Activated naive CD8-positive, alpha-beta T cell treated with anti-CD3 and anti-CD28 coated beads, Interleukin-2, amount 50 U/mL, for 24 hours (primary cell): ENCODE data around the gene PCMTD2.

Source experiments
- ATAC-seq: fragments of 150-1000 bp; cut with Tn5 transposase; one replicate; pipeline ENCODE4 v1.10.0; 2021
- DNase-seq: peaks from one replicate; pipeline ENCODE4 v3.0.0; 2021
- H3K27ac Mint-ChIP-seq: one replicate; pipeline ENCODE4 v1.8.0; 2021; ENCODE audit warnings: mild to moderate bottlenecking, mixed read lengths
- H3K27me3 Mint-ChIP-seq: one replicate; pipeline ENCODE4 v1.8.0; 2021; ENCODE audit warnings: mixed read lengths
- H3K36me3 Mint-ChIP-seq: one replicate; pipeline ENCODE4 v1.8.0; 2021; ENCODE audit warnings: low read depth, mixed read lengths
- H3K4me1 Mint-ChIP-seq: one replicate; pipeline ENCODE4 v1.8.0; 2021; ENCODE audit warnings: mixed read lengths
- H3K4me3 Mint-ChIP-seq: one replicate; pipeline ENCODE4 v1.8.0; 2021; ENCODE audit warnings: mild to moderate bottlenecking, moderate library complexity, mixed read lengths
- H3K9me3 Mint-ChIP-seq: one replicate; pipeline ENCODE4 v1.8.0; 2021; ENCODE audit warnings: mixed read lengths

The PCMTD2 gene

GRCh38 chr20:64255361-64256281, at the start of gene PCMTD2:
TSS of gene PCMTD2 (plus strand) at chr20:64255748. CDS start at chr20:64259966, 4,218 bp downstream.
- peaks cover 50% of the 10 kb centered on the region for H3K4me1 Mint-ChIP-seq
- H3K27ac Mint-ChIP-seq = peak within 1 kb of the TSS; percentile 98
- H3K27me3 Mint-ChIP-seq = peaks cover 2% of the 10 kb centered on the region
- H3K36me3 Mint-ChIP-seq = peaks cover 12% of the 10 kb centered on the region
- peak; percentile 85 for ATAC-seq
- H3K9me3 Mint-ChIP-seq = no peaks in the 10 kb centered on the region
- peak within 1 kb of the TSS; percentile 91 for H3K4me3 Mint-ChIP-seq
- DNase-seq = peak; percentile 84

- H3K27ac Mint-ChIP-seq = no peak overlapping the region
- no peak overlapping the region for H3K4me3 Mint-ChIP-seq
- H3K9me3 Mint-ChIP-seq = no peaks in the 10 kb centered on the region
- no peak for ATAC-seq
- no peak for DNase-seq
- H3K27me3 Mint-ChIP-seq = no peaks in the 10 kb centered on the region
- no peaks in the 10 kb centered on the region for H3K4me1 Mint-ChIP-seq
- no peaks in the 10 kb centered on the region for H3K36me3 Mint-ChIP-seq
These were observed 48.9 kb upstream of the PCMTD2 start for GRCh38 chr20:64206614-64207013.

- H3K4me1 Mint-ChIP-seq = no peaks in the 10 kb centered on the region
- H3K27me3 Mint-ChIP-seq = no peaks in the 10 kb centered on the region
- no peaks in the 10 kb centered on the region for H3K9me3 Mint-ChIP-seq
- H3K36me3 Mint-ChIP-seq = no peaks in the 10 kb centered on the region
- no peak overlapping the region for H3K4me3 Mint-ChIP-seq
- no peak overlapping the region for H3K27ac Mint-ChIP-seq
- ATAC-seq = no peak
- DNase-seq = no peak
These were observed 47.6 kb upstream of the PCMTD2 start for GRCh38 chr20:64207641-64208590.

GRCh38 chr20:64209148-64209547, 46.4 kb upstream of the PCMTD2 start:
- no peaks in the 10 kb centered on the region for H3K4me1 Mint-ChIP-seq
- no peak for ATAC-seq
- no peak overlapping the region for H3K27ac Mint-ChIP-seq
- DNase-seq = no peak
- no peaks in the 10 kb centered on the region for H3K9me3 Mint-ChIP-seq
- no peak overlapping the region for H3K4me3 Mint-ChIP-seq
- no peaks in the 10 kb centered on the region for H3K27me3 Mint-ChIP-seq
- no peaks in the 10 kb centered on the region for H3K36me3 Mint-ChIP-seq

GRCh38 chr20:64210656-64211369, 44.7 kb upstream of the PCMTD2 start:
- ATAC-seq (no peak), DNase-seq (no peak)
- peaks cover 10% of the 10 kb centered on the region for H3K4me1 Mint-ChIP-seq
- H3K27ac Mint-ChIP-seq = no peak overlapping the region
- H3K36me3 Mint-ChIP-seq = no peaks in the 10 kb centered on the region
- H3K27me3 Mint-ChIP-seq = no peaks in the 10 kb centered on the region
- no peak overlapping the region for H3K4me3 Mint-ChIP-seq
- H3K9me3 Mint-ChIP-seq = no peaks in the 10 kb centered on the region

- no peak overlapping the region for H3K27ac Mint-ChIP-seq
- H3K27me3 Mint-ChIP-seq = no peaks in the 10 kb centered on the region
- peaks cover 10% of the 10 kb centered on the region for H3K4me1 Mint-ChIP-seq
- no peaks in the 10 kb centered on the region for H3K36me3 Mint-ChIP-seq
- no peak overlapping the region for H3K4me3 Mint-ChIP-seq
- DNase-seq (no peak), ATAC-seq (no peak)
- no peaks in the 10 kb centered on the region for H3K9me3 Mint-ChIP-seq
These were observed 43.5 kb upstream of the PCMTD2 start for GRCh38 chr20:64211874-64212658.

- DNase-seq = no peak
- H3K27me3 Mint-ChIP-seq = no peaks in the 10 kb centered on the region
- H3K4me3 Mint-ChIP-seq = no peak overlapping the region
- peaks cover 10% of the 10 kb centered on the region for H3K4me1 Mint-ChIP-seq
- no peak for ATAC-seq
- no peaks in the 10 kb centered on the region for H3K9me3 Mint-ChIP-seq
- no peak overlapping the region for H3K27ac Mint-ChIP-seq
- no peaks in the 10 kb centered on the region for H3K36me3 Mint-ChIP-seq
These were observed 42.8 kb upstream of the PCMTD2 start for GRCh38 chr20:64212755-64213154.

- Mint-ChIP-seq H3K4me1 (peaks cover 10% of the 10 kb centered on the region), H3K9me3 (no peaks in the 10 kb centered on the region), H3K27ac (no peak overlapping the region), H3K27me3 (no peaks in the 10 kb centered on the region), H3K4me3 (no peak overlapping the region), H3K36me3 (no peaks in the 10 kb centered on the region)
- ATAC-seq = no peak
- DNase-seq = no peak
These were observed 41.4 kb upstream of the PCMTD2 start for GRCh38 chr20:64214113-64214512.

GRCh38 chr20:64214952-64215351, 40.6 kb upstream of the PCMTD2 start:
- H3K27me3 Mint-ChIP-seq = no peaks in the 10 kb centered on the region
- H3K9me3 Mint-ChIP-seq = no peaks in the 10 kb centered on the region
- H3K27ac Mint-ChIP-seq = peak overlapping the region; percentile 7
- no peak overlapping the region for H3K4me3 Mint-ChIP-seq
- DNase-seq (no peak), ATAC-seq (peak; percentile 25)
- no peaks in the 10 kb centered on the region for H3K36me3 Mint-ChIP-seq
- H3K4me1 Mint-ChIP-seq = peaks cover 10% of the 10 kb centered on the region

GRCh38 chr20:64216036-64216435, 39.5 kb upstream of the PCMTD2 start:
- no peak overlapping the region for H3K4me3 Mint-ChIP-seq
- ATAC-seq (no peak), DNase-seq (no peak)
- peaks cover 10% of the 10 kb centered on the region for H3K4me1 Mint-ChIP-seq
- no peak overlapping the region for H3K27ac Mint-ChIP-seq
- H3K36me3 Mint-ChIP-seq = no peaks in the 10 kb centered on the region
- no peaks in the 10 kb centered on the region for H3K9me3 Mint-ChIP-seq
- no peaks in the 10 kb centered on the region for H3K27me3 Mint-ChIP-seq

- peaks cover 10% of the 10 kb centered on the region for H3K4me1 Mint-ChIP-seq
- no peaks in the 10 kb centered on the region for H3K36me3 Mint-ChIP-seq
- no peaks in the 10 kb centered on the region for H3K9me3 Mint-ChIP-seq
- H3K27me3 Mint-ChIP-seq = no peaks in the 10 kb centered on the region
- ATAC-seq = no peak
- no peak overlapping the region for H3K27ac Mint-ChIP-seq
- no peak overlapping the region for H3K4me3 Mint-ChIP-seq
- DNase-seq = no peak
These were observed 38.6 kb upstream of the PCMTD2 start for GRCh38 chr20:64216910-64217309.

GRCh38 chr20:64217539-64218221, 37.9 kb upstream of the PCMTD2 start:
- Mint-ChIP-seq H3K4me1 (peaks cover 10% of the 10 kb centered on the region), H3K36me3 (no peaks in the 10 kb centered on the region), H3K27ac (no peak overlapping the region), H3K4me3 (no peak overlapping the region), H3K9me3 (no peaks in the 10 kb centered on the region), H3K27me3 (no peaks in the 10 kb centered on the region)
- DNase-seq (no peak), ATAC-seq (no peak)

GRCh38 chr20:64219202-64219601, 36.3 kb upstream of the PCMTD2 start:
- DNase-seq (no peak), ATAC-seq (no peak)
- no peak overlapping the region for H3K4me3 Mint-ChIP-seq
- H3K27ac Mint-ChIP-seq = no peak overlapping the region
- H3K9me3 Mint-ChIP-seq = no peaks in the 10 kb centered on the region
- no peaks in the 10 kb centered on the region for H3K36me3 Mint-ChIP-seq
- H3K4me1 Mint-ChIP-seq = peaks cover 10% of the 10 kb centered on the region
- no peaks in the 10 kb centered on the region for H3K27me3 Mint-ChIP-seq
